H9 (cell line): ENCODE measurements around the gene ADAMTS18. TPM values are rescaled to one million over a fixed set of nuclear protein-coding genes. Genes with fewer than 3 reads are reported as not detected.

Experiments
- DNase-seq: peaks from one replicate; pipeline ENCODE4 v3.0.0-alpha.2; 2017
- H2AFZ ChIP-seq: one replicate; pipeline ENCODE4 v1.6.1; 2013; ENCODE audit warnings: mild to moderate bottlenecking, low read length, control low read depth, moderate library complexity
- H2AK5ac ChIP-seq: 2 replicates; pipeline ENCODE4 v1.6.1; 2013; ENCODE audit warnings: low read length, control low read depth, mixed read lengths; ENCODE audit not compliant: insufficient read length
- H2BK120ac ChIP-seq: one replicate; pipeline ENCODE4 v1.6.1; 2013; ENCODE audit warnings: low read depth, mild to moderate bottlenecking, low read length, control low read depth, inconsistent platforms; ENCODE audit not compliant: poor library complexity, severe bottlenecking
- H2BK12ac ChIP-seq: 2 replicates; pipeline ENCODE4 v1.6.1; 2013; ENCODE audit warnings: low read length, control low read depth, mixed read lengths, low read depth; ENCODE audit not compliant: insufficient read length
- H2BK15ac ChIP-seq: 2 replicates; pipeline ENCODE4 v1.6.1; 2013; ENCODE audit warnings: low read depth, low read length, control low read depth
- H2BK20ac ChIP-seq: one replicate; pipeline ENCODE4 v1.6.1; 2013; ENCODE audit warnings: low read depth, mild to moderate bottlenecking, low read length, control low read depth, inconsistent platforms; ENCODE audit not compliant: poor library complexity, severe bottlenecking
- H2BK5ac ChIP-seq: 2 replicates; pipeline ENCODE4 v1.6.1; 2013; ENCODE audit warnings: low read length, control low read depth, mixed read lengths; ENCODE audit not compliant: insufficient read length
- H3K14ac ChIP-seq: 2 replicates; pipeline ENCODE4 v1.6.1; 2013; ENCODE audit warnings: low read length, control low read depth; ENCODE audit not compliant: insufficient read depth
- H3K18ac ChIP-seq: 2 replicates; pipeline ENCODE4 v1.6.1; 2013; ENCODE audit warnings: low read depth, mild to moderate bottlenecking, mixed read lengths, low read length, control low read depth; ENCODE audit not compliant: insufficient read length
- H3K23ac ChIP-seq: 2 replicates; pipeline ENCODE4 v1.6.1; 2013; ENCODE audit warnings: low read length, control low read depth, mixed read lengths, low read depth; ENCODE audit not compliant: insufficient read length
- H3K23me2 ChIP-seq: 2 replicates; pipeline ENCODE4 v1.6.1; 2013; ENCODE audit warnings: low read depth, mild to moderate bottlenecking, mixed read lengths, low read length, control low read depth; ENCODE audit not compliant: insufficient read length, poor library complexity, severe bottlenecking
- H3K27ac ChIP-seq: 2 replicates; pipeline ENCODE4 v1.5.1; 2013; ENCODE audit warnings: low read length, control low read depth, mixed read lengths, low read depth; ENCODE audit not compliant: insufficient read length
- H3K27me3 ChIP-seq: 2 replicates; pipeline ENCODE4 v1.6.1; 2013; ENCODE audit warnings: low read length, control low read depth, inconsistent platforms; ENCODE audit not compliant: insufficient read depth
- H3K4ac ChIP-seq: 2 replicates; pipeline ENCODE4 v1.6.1; 2013; ENCODE audit warnings: low read depth, mild to moderate bottlenecking, control low read depth, inconsistent platforms, low read length, moderate library complexity
- H3K4me1 ChIP-seq: 2 replicates; pipeline ENCODE4 v1.6.1; 2013; ENCODE audit warnings: low read length, control low read depth, inconsistent platforms; ENCODE audit not compliant: insufficient read depth
- H3K4me2 ChIP-seq: 2 replicates; pipeline ENCODE4 v1.6.1; 2013; ENCODE audit warnings: low read length, control low read depth, mixed read lengths; ENCODE audit not compliant: insufficient read length, insufficient read depth
- H3K56ac ChIP-seq: 2 replicates; pipeline ENCODE4 v1.6.1; 2013; ENCODE audit warnings: low read depth, mild to moderate bottlenecking, mixed read lengths, low read length, control low read depth; ENCODE audit not compliant: insufficient read length
- H3K79me1 ChIP-seq: 2 replicates; pipeline ENCODE4 v1.6.1; 2013; ENCODE audit warnings: low read depth, mild to moderate bottlenecking, moderate library complexity, low read length, control low read depth, inconsistent platforms; ENCODE audit not compliant: insufficient read depth, poor library complexity, severe bottlenecking
- H3K79me2 ChIP-seq: 2 replicates; pipeline ENCODE4 v1.6.1; 2013; ENCODE audit warnings: low read length, control low read depth, inconsistent platforms; ENCODE audit not compliant: insufficient read depth
- H3K9ac ChIP-seq: 2 replicates; pipeline ENCODE4 v1.6.1; 2013; ENCODE audit warnings: low read length, control low read depth, mixed read lengths; ENCODE audit not compliant: insufficient read length; ENCODE audit errors: extremely low read depth
- H3K9me3 ChIP-seq: one replicate; pipeline ENCODE4 v1.6.1; 2013; ENCODE audit warnings: low read depth, low read length, inconsistent platforms; ENCODE audit not compliant: control insufficient read depth
- H3T11ph ChIP-seq: one replicate; pipeline ENCODE4 v1.6.1; 2013; ENCODE audit warnings: mild to moderate bottlenecking, low read length, control low read depth, inconsistent platforms
- H4K20me1 ChIP-seq: one replicate; pipeline ENCODE4 v1.6.1; 2013; ENCODE audit not compliant: control insufficient read depth, insufficient read length, insufficient read depth
- H4K5ac ChIP-seq: 2 replicates; pipeline ENCODE4 v1.6.1; 2013; ENCODE audit warnings: low read depth, mild to moderate bottlenecking, mixed read lengths, low read length, control low read depth; ENCODE audit not compliant: insufficient read length
- H4K8ac ChIP-seq: replicated peaks from 2 replicates; pipeline ENCODE4 v1.6.1; 2013; ENCODE audit warnings: low read length, control low read depth, mixed read lengths, low read depth; ENCODE audit not compliant: insufficient read length
- H4K91ac ChIP-seq: 2 replicates; pipeline ENCODE4 v1.6.1; 2013; ENCODE audit warnings: low read depth, mild to moderate bottlenecking, moderate library complexity, mixed read lengths, low read length, control low read depth; ENCODE audit not compliant: insufficient read length
- H3K27ac Mint-ChIP-seq, 3 experiments: 2 replicates in 2 of 3; 3 replicates in 1 of 3; pipeline ENCODE4 v1.8.0; 2020 to 2021; ENCODE audit warnings: mixed read lengths in 3 of 3, mild to moderate bottlenecking in 1 of 3, moderate library complexity in 1 of 3
- H3K27me3 Mint-ChIP-seq: 2 replicates; pipeline ENCODE4 v1.8.0; 2021; ENCODE audit warnings: low read depth, mild to moderate bottlenecking, moderate library complexity, mixed read lengths
- H3K36me3 Mint-ChIP-seq, 3 experiments: 2 replicates in 2 of 3; 3 replicates in 1 of 3; pipeline ENCODE4 v1.8.0; 2020 to 2021; ENCODE audit warnings: low read depth in 3 of 3, mixed read lengths in 3 of 3; ENCODE audit not compliant: insufficient read depth in 1 of 3
- H3K4me1 Mint-ChIP-seq, 2 experiments: 2 replicates each; pipeline ENCODE4 v1.8.0; 2020; ENCODE audit warnings: mixed read lengths in 2 of 2
- H3K4me3 Mint-ChIP-seq, 2 experiments: 2 replicates in 1 of 2; 3 replicates in 1 of 2; pipeline ENCODE4 v1.8.0; 2020 to 2021; ENCODE audit warnings: mild to moderate bottlenecking in 2 of 2, mixed read lengths in 2 of 2, moderate library complexity in 1 of 2
- H3K9me3 Mint-ChIP-seq, 2 experiments: 2 replicates in 1 of 2; 3 replicates in 1 of 2; pipeline ENCODE4 v1.8.0; 2020; ENCODE audit warnings: mild to moderate bottlenecking in 2 of 2, mixed read lengths in 2 of 2, moderate library complexity in 1 of 2
- CTCF ChIP-seq: fragments of 200-600 bp; sonication (generic); conservative IDR thresholded peaks from 3 replicates; pipeline ENCODE4 v1.8.0; 2021; ENCODE audit warnings: antibody characterized with exemption, mild to moderate bottlenecking
- WGBS: extraction: QIAGEN DNeasy Blood & Tissue Kit; methylation state at CpG from one replicate; pipeline ENCODE4 v1.1.7; 2013; ENCODE audit warnings: missing lambda C conversion rate, low lambda C conversion rate, mixed read lengths; ENCODE audit not compliant: insufficient read length; ENCODE audit errors: extremely low coverage; 5-methylcytosine and 5-hydroxymethylcytosine counted together
- total RNA-seq: library from RNA; stranded (reverse); gene quantifications from 2 replicates; pipeline ENCODE4 v1.2.1, GENCODE V29; 2021

The ADAMTS18 gene
- total RNA-seq, 1 experiment from 2014 or later, result 0.07 TPM

- H3K23ac ChIP-seq, result no peak overlapping the region
- H4K5ac ChIP-seq, result no peak overlapping the region
- no peak overlapping the region for H3T11ph ChIP-seq
- no peak overlapping the region for H2BK12ac ChIP-seq
- H4K20me1 ChIP-seq, result no peaks in the 10 kb centered on the region
- no peak overlapping the region for H2BK15ac ChIP-seq
- H2BK20ac ChIP-seq, result no peak overlapping the region
- H3K79me2 ChIP-seq, result no peaks in the 10 kb centered on the region
- no peak overlapping the region for H3K9ac ChIP-seq
- H3K4ac ChIP-seq, result no peak overlapping the region
- H3K9me3 ChIP-seq, result no peaks in the 10 kb centered on the region
- H2AFZ ChIP-seq, result no peak overlapping the region
- H3K27me3 Mint-ChIP-seq, result no peaks in the 10 kb centered on the region; the same call in 1 of the 2 replicates
- H3K27ac ChIP-seq, result no peak overlapping the region
- no peaks in the 10 kb centered on the region for H3K9me3 Mint-ChIP-seq
- no peaks in the 10 kb centered on the region for H3K27me3 ChIP-seq
- no peak for TF ChIP-seq CTCF
- no CpG with 5 or more reads among the region's 1 CpG for whole genome bisulfite sequencing
- H3K4me3 Mint-ChIP-seq, result no peak overlapping the region
- no peak overlapping the region for H2BK5ac ChIP-seq
- H3K27ac Mint-ChIP-seq, result no peak overlapping the region
- no peak overlapping the region for H4K91ac ChIP-seq
- no peaks in the 10 kb centered on the region; the same call in 1 of the 2 replicates for H3K4me1 ChIP-seq
- H2BK120ac ChIP-seq, result no peak overlapping the region
- no peak overlapping the region for H3K4me2 ChIP-seq
- DNase-seq, result no peak
- H4K8ac ChIP-seq, result no peak overlapping the region
- peaks cover 15 to 22% of the 10 kb centered on the region in 2 experiments for H3K4me1 Mint-ChIP-seq
- H3K56ac ChIP-seq, result no peak overlapping the region
- no peak overlapping the region for H3K18ac ChIP-seq
- no peak overlapping the region for H2AK5ac ChIP-seq
- no peaks in the 10 kb centered on the region for H3K23me2 ChIP-seq
- H3K79me1 ChIP-seq, result no peaks in the 10 kb centered on the region
- H3K14ac ChIP-seq, result no peak overlapping the region
- H3K36me3 Mint-ChIP-seq, result no peaks in the 10 kb centered on the region
These were observed 37.4 kb upstream of the ADAMTS18 start for GRCh38 chr16:77472262-77472661.
